Measurements from ENCODE around the gene EPG5. TPM values are rescaled to one million over a fixed set of nuclear protein-coding genes. Genes with fewer than 3 reads are reported as not detected.
A peak's percentile ranks its signal among the peaks of the same experiment; 100 is the strongest.

Gene EPG5
- polyA plus RNA-seq, 2 of the 4 experiments (the other 2 are of a cell fraction): 3.8 to 10.7 TPM

- Histone ChIP-seq H3K27ac (no peak overlapping the region), H3K4me3 (no peak overlapping the region), H3K4me2 (no peak overlapping the region), H3K4me1 (no peaks in the 10 kb centered on the region), H3K9me3 (no peaks in the 10 kb centered on the region)
- TF ChIP-seq FOXS1 (CRISPR knock-in tag; IDR thresholded peaks at IDR 0.05): no peak
- no peak for TF ChIP-seq ZNF302 (CRISPR knock-in tag; IDR thresholded peaks at IDR 0.05)
- TF ChIP-seq CHD2 (IDR thresholded peaks at IDR 0.05; ENCODE audit: low read length, partially characterized antibody): no peak
- TF ChIP-seq HOXB5 (CRISPR knock-in tag; IDR thresholded peaks at IDR 0.05): no peak
- no peak for TF ChIP-seq PHF8 (IDR thresholded peaks at IDR 0.05; ENCODE audit: borderline replicate concordance, low read depth)
- TF ChIP-seq KDM5A (IDR thresholded peaks at IDR 0.05): no peak
- no peak for TF ChIP-seq BHLHE40 (IDR thresholded peaks at IDR 0.05; ENCODE audit: low read depth, low read length)
- ATAC-seq (no peak), FAIRE-seq (no peak), DNase-seq (ENCODE audit: low read depth in 1 of 2, low spot score in 1 of 2) (no peak)
- WGBS (ENCODE audit: missing lambda C conversion rate): 72% methylated on average over 3 of the region's 3 CpGs
- POLR2A ChIA-PET: no interaction called here
- CTCF ChIA-PET: interaction anchor here (1.0 kb wide), 1 partner anchor 16 kb away, joined by 3 read pairs; no protein-coding TSS in a partner anchor
Observed at GRCh38 chr18:45926085-45926484, 41.0 kb downstream of the EPG5 start.

GRCh38 chr18:45923138-45923537, 44.0 kb downstream of the EPG5 start:
- ChIA-PET CTCF (interaction anchor here (1.5 kb wide), 1 partner anchor 10 kb away, joined by 5 read pairs; no protein-coding TSS in a partner anchor), POLR2A (no interaction called here)
- H3K27ac ChIP-seq: no peak overlapping the region
- ATAC-seq: no peak
- H3K4me3 ChIP-seq: no peak overlapping the region
- no peaks in the 10 kb centered on the region for H3K4me1 ChIP-seq
- 83% methylated on average over 1 of the region's 1 CpG for WGBS (ENCODE audit: missing lambda C conversion rate)
- TF ChIP-seq USF2 (IDR thresholded peaks at IDR 0.05) (no peak), RARB (CRISPR knock-in tag; IDR thresholded peaks at IDR 0.05) (no peak), HOXA7 (CRISPR knock-in tag; IDR thresholded peaks at IDR 0.05) (no peak), PHF8 (IDR thresholded peaks at IDR 0.05; ENCODE audit: borderline replicate concordance, low read depth) (no peak), REST (IDR thresholded peaks at IDR 0.05) (no peak), HOXB13 (CRISPR knock-in tag; IDR thresholded peaks at IDR 0.05; ENCODE audit: low read depth) (no peak), GATA3 (IDR thresholded peaks at IDR 0.05; ENCODE audit: borderline replicate concordance) (no peak), MAFK (IDR thresholded peaks at IDR 0.05; ENCODE audit: partially characterized antibody) (no peak), POLR2A (IDR thresholded peaks at IDR 0.05; ENCODE audit: low read length) (no peak), RNF2 (IDR thresholded peaks at IDR 0.05; ENCODE audit: borderline replicate concordance, low read depth) (no peak), MAX (IDR thresholded peaks at IDR 0.05) (no peak), NFE2L2 (conservative IDR thresholded peaks at IDR 0.05; ENCODE audit: low read length) (no peak), EHMT2 (IDR thresholded peaks at IDR 0.05; ENCODE audit: low read depth) (no peak), POLR2AphosphoS2 (conservative IDR thresholded peaks at IDR 0.05; ENCODE audit: low read length) (no peak)
- H3K9me3 ChIP-seq: no peaks in the 10 kb centered on the region
- no peak for FAIRE-seq
- no peak overlapping the region for H3K4me2 ChIP-seq
- no peak for DNase-seq (ENCODE audit: low read depth in 1 of 2, low spot score in 1 of 2)

- peak in 1 of 2 experiments; percentile 12 for DNase-seq (ENCODE audit: low read depth in 1 of 2, low spot score in 1 of 2)
- POLR2A ChIA-PET: no interaction called here
- CTCF ChIA-PET: interaction anchor here (0.9 kb wide), 1 partner anchor 256 kb away, joined by 3 read pairs; no protein-coding TSS in a partner anchor
Observed at GRCh38 chr18:45920367-45920766, 46.8 kb downstream of the EPG5 start.

More at GRCh38 chr18:45920367-45920766, 46.8 kb downstream of the EPG5 start:
- TF ChIP-seq POLR2A (IDR thresholded peaks at IDR 0.05; ENCODE audit: low read length): no peak
- TF ChIP-seq MAX (IDR thresholded peaks at IDR 0.05): no peak
- TF ChIP-seq NPAS2 (CRISPR knock-in tag; IDR thresholded peaks at IDR 0.05; ENCODE audit: borderline replicate concordance): no peak
- TF ChIP-seq HEYL (CRISPR knock-in tag; IDR thresholded peaks at IDR 0.05): no peak
- no peak for ATAC-seq
- no peaks in the 10 kb centered on the region for H3K4me1 ChIP-seq
- 66% methylated on average over 4 of the region's 4 CpGs for WGBS (ENCODE audit: missing lambda C conversion rate)
- H3K27ac ChIP-seq: no peak overlapping the region
- H3K9me3 ChIP-seq: no peaks in the 10 kb centered on the region
- no peak for FAIRE-seq
- no peak overlapping the region for H3K4me2 ChIP-seq
- no peak overlapping the region for H3K4me3 ChIP-seq

Measured in A549 (cell line).